DOHH2 (cell line): ENCODE measurements around the gene TMEM164.

Experiments used
- H3F3A ChIP-seq: fragments of 200-600 bp; sonication (generic), shearing (Covaris generic); 2 replicates; pipeline ENCODE4 v1.6.0; 2016; ENCODE audit warnings: antibody characterized with exemption, mild to moderate bottlenecking; ENCODE audit not compliant: control insufficient read depth, insufficient read depth
- H3K27ac ChIP-seq: fragments of 200-600 bp; sonication (generic); 2 replicates; pipeline ENCODE4 v1.5.1; 2014; ENCODE audit warnings: low read depth, mild to moderate bottlenecking, low read length, moderate library complexity
- H3K27me3 ChIP-seq: fragments of 200-600 bp; sonication (generic); 2 replicates; pipeline ENCODE4 v1.6.1; 2014; ENCODE audit warnings: mild to moderate bottlenecking, low read length, mixed read lengths; ENCODE audit not compliant: control insufficient read depth
- H3K36me3 ChIP-seq: fragments of 200-600 bp; sonication (generic); 2 replicates; pipeline ENCODE4 v1.6.1; 2014; ENCODE audit warnings: mild to moderate bottlenecking, low read length, moderate library complexity, mixed read lengths; ENCODE audit not compliant: control insufficient read depth
- H3K4me1 ChIP-seq: fragments of 200-600 bp; sonication (generic); 2 replicates; pipeline ENCODE4 v1.6.1; 2014; ENCODE audit warnings: mild to moderate bottlenecking, low read length, mixed read lengths; ENCODE audit not compliant: control insufficient read depth
- H3K4me2 ChIP-seq: fragments of 200-600 bp; sonication (generic); 2 replicates; pipeline ENCODE4 v1.6.0; 2014; ENCODE audit warnings: mild to moderate bottlenecking, low read length, moderate library complexity
- H3K4me3 ChIP-seq: fragments of 200-600 bp; sonication (generic); 2 replicates; pipeline ENCODE4 v1.5.1; 2014; ENCODE audit warnings: mild to moderate bottlenecking, low read length, mixed read lengths
- H3K79me2 ChIP-seq: fragments of 200-600 bp; sonication (generic); 2 replicates; pipeline ENCODE4 v1.6.1; 2014; ENCODE audit warnings: mild to moderate bottlenecking, low read length, mixed read lengths; ENCODE audit not compliant: control insufficient read depth
- H3K9me2 ChIP-seq: fragments of 200-600 bp; sonication (generic); replicated peaks from 2 replicates; pipeline ENCODE4 v1.6.1; 2014; ENCODE audit warnings: mild to moderate bottlenecking, low read length, mixed read lengths; ENCODE audit not compliant: control insufficient read depth
- H3K9me3 ChIP-seq: fragments of 200-600 bp; sonication (generic); 2 replicates; pipeline ENCODE4 v1.6.1; 2014; ENCODE audit warnings: antibody characterized with exemption, low read length, mixed read lengths; ENCODE audit not compliant: control insufficient read depth, insufficient read depth
- H4K20me1 ChIP-seq: fragments of 200-600 bp; sonication (generic); 2 replicates; pipeline ENCODE4 v1.6.0; 2014; ENCODE audit warnings: low read depth, mild to moderate bottlenecking, antibody characterized with exemption, low read length, moderate library complexity; ENCODE audit not compliant: control insufficient read depth, insufficient read depth
- CTCF ChIP-seq: fragments of 200-600 bp; sonication (generic); IDR thresholded peaks from one replicate; pipeline ENCODE4 v1.5.1; 2014; ENCODE audit warnings: antibody characterized with exemption, mild to moderate bottlenecking, low read depth, low read length; ENCODE audit not compliant: poor library complexity, severe bottlenecking
- EZH2phosphoT487 ChIP-seq: fragments of 200-600 bp; sonication (generic); IDR thresholded peaks from 2 replicates; pipeline ENCODE4 v1.6.1; 2017; ENCODE audit warnings: borderline replicate concordance, mild to moderate bottlenecking, antibody characterized with exemption, low read length, moderate library complexity, mixed read lengths

Gene TMEM164

GRCh38 chrX:110162867-110163266 lies 160.0 kb downstream of the TMEM164 start:
- Histone ChIP-seq H4K20me1 (no peaks in the 10 kb centered on the region), H3K9me2 (no peaks in the 10 kb centered on the region), H3K4me3 (no peak overlapping the region), H3F3A (no peaks in the 10 kb centered on the region), H3K9me3 (no peaks in the 10 kb centered on the region), H3K79me2 (no peaks in the 10 kb centered on the region), H3K4me1 (peaks cover 11% of the 10 kb centered on the region), H3K4me2 (no peak overlapping the region), H3K27me3 (no peaks in the 10 kb centered on the region), H3K36me3 (no peaks in the 10 kb centered on the region), H3K27ac (no peak overlapping the region)
- TF ChIP-seq CTCF: no peak
- no peak for TF ChIP-seq EZH2phosphoT487

- H3K36me3 ChIP-seq: no peaks in the 10 kb centered on the region
- H3K9me2 ChIP-seq: no peaks in the 10 kb centered on the region
- no peaks in the 10 kb centered on the region for H4K20me1 ChIP-seq
- no peaks in the 10 kb centered on the region for H3F3A ChIP-seq
- H3K27ac ChIP-seq: no peak overlapping the region
- no peaks in the 10 kb centered on the region for H3K79me2 ChIP-seq
- no peaks in the 10 kb centered on the region for H3K27me3 ChIP-seq
- H3K4me2 ChIP-seq: no peak overlapping the region
- TF ChIP-seq CTCF (no peak), EZH2phosphoT487 (no peak)
- peaks cover 11% of the 10 kb centered on the region for H3K4me1 ChIP-seq
- H3K9me3 ChIP-seq: no peaks in the 10 kb centered on the region
- no peak overlapping the region for H3K4me3 ChIP-seq
Observed at GRCh38 chrX:110163488-110163887, 160.6 kb downstream of the TMEM164 start.

- H3K27me3 ChIP-seq: no peaks in the 10 kb centered on the region
- no peaks in the 10 kb centered on the region for H3K79me2 ChIP-seq
- H3K4me1 ChIP-seq: peaks cover 15% of the 10 kb centered on the region
- H3F3A ChIP-seq: no peaks in the 10 kb centered on the region
- H3K27ac ChIP-seq: no peak overlapping the region
- no peaks in the 10 kb centered on the region for H3K36me3 ChIP-seq
- TF ChIP-seq CTCF: peak; percentile 74
- TF ChIP-seq EZH2phosphoT487: no peak
- no peaks in the 10 kb centered on the region for H3K9me2 ChIP-seq
- no peaks in the 10 kb centered on the region for H3K9me3 ChIP-seq
- H3K4me2 ChIP-seq: no peak overlapping the region
- H3K4me3 ChIP-seq: no peak overlapping the region
- H4K20me1 ChIP-seq: no peaks in the 10 kb centered on the region
Observed at GRCh38 chrX:110167952-110168451, 165.1 kb downstream of the TMEM164 start.
